Measurements from ENCODE around the gene HPX. TPM values are rescaled to one million over a fixed set of nuclear protein-coding genes. Genes with fewer than 3 reads are reported as not detected.
A peak's percentile ranks its signal among the peaks of the same experiment; 100 is the strongest.

Gene HPX
- total RNA-seq, 4 donors from 2014 or later = 0.76 TPM; not detected in 3

- TF ChIP-seq CTCF (IDR thresholded peaks at IDR 0.05) (no peak), POLR2A (IDR thresholded peaks at IDR 0.05) (no peak)
- Histone ChIP-seq H3K36me3 (peaks cover 7 to 58% (median 12%) of the 10 kb centered on the region in 3 donors), H3K27ac (no peak overlapping the region), H3K27me3 (no peaks in the 10 kb centered on the region), H3K4me1 (no peaks in the 10 kb centered on the region), H3K9me3 (no peaks in the 10 kb centered on the region), H3K4me3 (no peak overlapping the region)
- no peak for DNase-seq
- intact Hi-C loops (cut with DNase I) = loop anchor here (10.0 kb wide), 1 partner anchor 56 kb away; no protein-coding TSS in a partner anchor
- 80% methylated on average over 1 of the region's 3 CpGs; no CpG with 5 or more reads in 1 of the 2 donors for WGBS, 2 donors
Measured at GRCh38 chr11:6448574-6448973, 7.8 kb upstream of the HPX start.

- H3K4me1 ChIP-seq = peaks cover 0 to 3% (median 0%) of the 10 kb centered on the region in 3 donors
- DNase-seq = no peak
- no peaks in the 10 kb centered on the region for H3K27me3 ChIP-seq
- H3K4me3 ChIP-seq = no peak overlapping the region
- 21 to 27% methylated on average over 5 of the region's 5 CpGs for WGBS, 2 donors
- peaks cover 0 to 9% (median 0%) of the 10 kb centered on the region in 3 donors for H3K36me3 ChIP-seq
- intact Hi-C loops (cut with DNase I) = loop anchor here (5.0 to 10.0 kb wide), 2 partner anchors 61 to 66 kb away; no protein-coding TSS in a partner anchor
- H3K27ac ChIP-seq = no peak overlapping the region
- no peaks in the 10 kb centered on the region for H3K9me3 ChIP-seq
- peak; percentile 64 to 80 (median 73) for TF ChIP-seq CTCF (IDR thresholded peaks at IDR 0.05)
- TF ChIP-seq POLR2A (IDR thresholded peaks at IDR 0.05) = no peak
Measured at GRCh38 chr11:6443269-6444003, 2.6 kb upstream of the HPX start.

- TF ChIP-seq CTCF (IDR thresholded peaks at IDR 0.05) (no peak), POLR2A (IDR thresholded peaks at IDR 0.05) (no peak)
- Histone ChIP-seq H3K27me3 (no peaks in the 10 kb centered on the region), H3K9me3 (no peaks in the 10 kb centered on the region), H3K4me1 (peaks cover 0 to 3% (median 0%) of the 10 kb centered on the region in 3 donors), H3K4me3 (no peak overlapping the region), H3K27ac (no peak overlapping the region), H3K36me3 (peaks cover 0 to 1% (median 0%) of the 10 kb centered on the region in 3 donors)
- intact Hi-C loops (cut with DNase I) = loop anchor here (5.0 to 10.0 kb wide), 2 partner anchors 62 to 65 kb away; no protein-coding TSS in a partner anchor
- no peak for DNase-seq
- WGBS, 2 donors = 91 to 95% methylated on average over 4 of the region's 4 CpGs
Measured at GRCh38 chr11:6442441-6442840, 1.7 kb upstream of the HPX start.

- TF ChIP-seq CTCF (IDR thresholded peaks at IDR 0.05) = peak; percentile 17 to 73 (median 56)
- TF ChIP-seq POLR2A (IDR thresholded peaks at IDR 0.05) = no peak
- Histone ChIP-seq H3K36me3 (no peaks in the 10 kb centered on the region), H3K4me3 (no peak overlapping the region), H3K27ac (no peak overlapping the region), H3K27me3 (no peaks in the 10 kb centered on the region), H3K4me1 (peaks cover 0 to 3% (median 0%) of the 10 kb centered on the region in 3 donors), H3K9me3 (no peaks in the 10 kb centered on the region)
- no peak for DNase-seq
- intact Hi-C loops (cut with DNase I) = no loop called here
- 0 to 23% methylated on average over 1 of the region's 1 CpG for WGBS, 2 donors
Measured at GRCh38 chr11:6438979-6439571, 1.7 kb downstream of the HPX start.

GRCh38 chr11:6437993-6438392 lies 2.8 kb downstream of the HPX start:
- Histone ChIP-seq H3K4me3 (no peak overlapping the region), H3K36me3 (no peaks in the 10 kb centered on the region), H3K4me1 (no peaks in the 10 kb centered on the region), H3K9me3 (no peaks in the 10 kb centered on the region), H3K27ac (no peak overlapping the region), H3K27me3 (no peaks in the 10 kb centered on the region)
- intact Hi-C loops (cut with DNase I) = no loop called here
- TF ChIP-seq POLR2A (IDR thresholded peaks at IDR 0.05) (no peak), CTCF (IDR thresholded peaks at IDR 0.05) (no peak)
- 82 to 84% methylated on average over 3 of the region's 3 CpGs for WGBS, 2 donors
- DNase-seq = no peak
